Hepatocyte (in vitro differentiated cells): ENCODE measurements around the gene ADAM12. TPM values are rescaled to one million over a fixed set of nuclear protein-coding genes. Genes with fewer than 3 reads are reported as not detected.

Experiments used
- DNase-seq: peaks from one replicate; pipeline ENCODE4 v3.0.0-alpha.2; 2016; ENCODE audit warnings: low spot score
- H2AFZ ChIP-seq: fragments of 200-600 bp; sonication (generic); 2 replicates; pipeline ENCODE4 v1.6.0; 2016; ENCODE audit warnings: antibody characterized with exemption, mild to moderate bottlenecking
- H3K27ac ChIP-seq: fragments of 200-600 bp; sonication (generic); 2 replicates; pipeline ENCODE4 v1.5.1; 2016; ENCODE audit warnings: mild to moderate bottlenecking
- H3K27me3 ChIP-seq: fragments of 200-600 bp; sonication (generic); 2 replicates; pipeline ENCODE4 v1.6.1; 2016
- H3K36me3 ChIP-seq: fragments of 200-600 bp; sonication (generic); replicated peaks from 2 replicates; pipeline ENCODE4 v1.5.1; 2016; ENCODE audit warnings: low read depth; ENCODE audit not compliant: insufficient read depth
- H3K4me1 ChIP-seq: fragments of 200-600 bp; sonication (generic); 2 replicates; pipeline ENCODE4 v1.5.1; 2016; ENCODE audit warnings: mild to moderate bottlenecking, moderate library complexity; ENCODE audit not compliant: insufficient read depth
- H3K4me2 ChIP-seq: fragments of 200-600 bp; sonication (generic); 2 replicates; pipeline ENCODE4 v1.6.0; 2016
- H3K4me3 ChIP-seq: fragments of 200-600 bp; sonication (generic); 2 replicates; pipeline ENCODE4 v1.5.1; 2016; ENCODE audit warnings: mild to moderate bottlenecking
- H3K79me2 ChIP-seq: fragments of 200-600 bp; sonication (generic); 2 replicates; pipeline ENCODE4 v1.6.0; 2017; ENCODE audit warnings: mild to moderate bottlenecking
- H3K9me2 ChIP-seq: fragments of 200-600 bp; sonication (generic); replicated peaks from 2 replicates; pipeline ENCODE4 v1.6.0; 2017; ENCODE audit warnings: mild to moderate bottlenecking; ENCODE audit not compliant: insufficient read depth
- H3K9me3 ChIP-seq: fragments of 200-600 bp; sonication (generic); 2 replicates; pipeline ENCODE4 v1.5.1; 2016; ENCODE audit warnings: low read depth, mild to moderate bottlenecking
- H4K20me1 ChIP-seq: fragments of 200-600 bp; sonication (generic); 2 replicates; pipeline ENCODE4 v1.6.0; 2016; ENCODE audit warnings: mild to moderate bottlenecking; ENCODE audit not compliant: insufficient read depth, poor library complexity, severe bottlenecking
- CTCF ChIP-seq: fragments of 200-600 bp; sonication (generic); IDR thresholded peaks from 2 replicates; pipeline ENCODE4 v1.5.1; 2016; ENCODE audit warnings: antibody characterized with exemption, mild to moderate bottlenecking; ENCODE audit not compliant: poor library complexity
- EZH2 ChIP-seq: fragments of 200-600 bp; sonication (generic); IDR thresholded peaks from 2 replicates; pipeline ENCODE4 v1.6.1; 2016; ENCODE audit warnings: antibody characterized with exemption, mild to moderate bottlenecking, borderline replicate concordance
- EZH2phosphoT487 ChIP-seq: fragments of 200-600 bp; sonication (generic); IDR thresholded peaks from one replicate; pipeline ENCODE4 v1.6.1; 2018; ENCODE audit warnings: antibody characterized with exemption, mild to moderate bottlenecking, low read depth, moderate library complexity; ENCODE audit not compliant: unreplicated experiment, severe bottlenecking
- WGBS: methylation state at CpG from one replicate; pipeline ENCODE4 v1.1.6; 2016; ENCODE audit warnings: low lambda C conversion rate; ENCODE audit errors: missing lambda C conversion rate; 5-methylcytosine and 5-hydroxymethylcytosine counted together
- polyA plus RNA-seq: library from polyadenylated mRNA; unstranded; fragments of >200 nt; fragmentation: Nextera tagmentation; extraction: Ambion mirVana; gene quantifications from 2 replicates; pipeline ENCODE4 v1.2.1, GENCODE V29; 2016
- total RNA-seq: library from RNA; depleted of rRNA; stranded (reverse); fragments of >200 nt; gene quantifications from 2 replicates; pipeline ENCODE4 v1.2.3, GENCODE V29; 2014

ADAM12 gene
- total and polyA plus RNA-seq, 2 experiments from 2014 or later: 4.9 to 11.3 TPM

DNA sequence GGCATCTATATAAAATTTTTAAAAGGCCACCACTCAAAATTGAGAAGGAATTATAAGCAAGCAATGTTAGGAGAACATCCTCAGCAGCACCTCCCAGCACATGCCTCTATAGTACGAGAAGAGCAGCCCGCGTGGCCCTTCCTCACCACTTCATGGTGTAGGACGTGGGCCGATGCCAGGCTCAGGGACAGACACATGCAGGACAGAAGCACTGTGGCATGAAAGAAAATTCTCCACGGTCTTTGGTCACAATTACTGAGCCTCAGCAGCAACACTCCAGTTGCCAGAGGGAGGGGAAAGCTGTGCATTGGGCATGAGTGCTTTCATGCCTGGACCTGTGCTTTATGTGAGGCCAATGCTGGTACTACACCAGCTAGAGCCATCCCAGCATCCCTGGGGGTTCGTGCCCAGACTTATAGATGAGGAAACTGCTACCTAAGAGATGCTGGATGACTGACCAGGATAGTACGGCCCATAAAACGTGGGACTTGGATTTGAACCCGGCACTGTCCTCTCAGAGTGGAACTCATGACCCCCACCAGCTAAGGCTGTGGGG lies 164.7 kb downstream of the ADAM12 start:
- Histone ChIP-seq H3K27me3 (no peaks in the 10 kb centered on the region), H3K4me3 (no peak overlapping the region), H3K27ac (no peak overlapping the region), H3K36me3 (no peaks in the 10 kb centered on the region), H3K9me2 (no peaks in the 10 kb centered on the region), H2AFZ (no peak overlapping the region), H3K4me2 (no peak overlapping the region), H3K79me2 (no peaks in the 10 kb centered on the region), H3K4me1 (no peaks in the 10 kb centered on the region), H3K9me3 (no peaks in the 10 kb centered on the region), H4K20me1 (no peaks in the 10 kb centered on the region)
- WGBS: 95% methylated on average over 10 of the region's 10 CpGs
- TF ChIP-seq EZH2phosphoT487 (no peak), CTCF (no peak), EZH2 (no peak)
- no peak for DNase-seq

DNA sequence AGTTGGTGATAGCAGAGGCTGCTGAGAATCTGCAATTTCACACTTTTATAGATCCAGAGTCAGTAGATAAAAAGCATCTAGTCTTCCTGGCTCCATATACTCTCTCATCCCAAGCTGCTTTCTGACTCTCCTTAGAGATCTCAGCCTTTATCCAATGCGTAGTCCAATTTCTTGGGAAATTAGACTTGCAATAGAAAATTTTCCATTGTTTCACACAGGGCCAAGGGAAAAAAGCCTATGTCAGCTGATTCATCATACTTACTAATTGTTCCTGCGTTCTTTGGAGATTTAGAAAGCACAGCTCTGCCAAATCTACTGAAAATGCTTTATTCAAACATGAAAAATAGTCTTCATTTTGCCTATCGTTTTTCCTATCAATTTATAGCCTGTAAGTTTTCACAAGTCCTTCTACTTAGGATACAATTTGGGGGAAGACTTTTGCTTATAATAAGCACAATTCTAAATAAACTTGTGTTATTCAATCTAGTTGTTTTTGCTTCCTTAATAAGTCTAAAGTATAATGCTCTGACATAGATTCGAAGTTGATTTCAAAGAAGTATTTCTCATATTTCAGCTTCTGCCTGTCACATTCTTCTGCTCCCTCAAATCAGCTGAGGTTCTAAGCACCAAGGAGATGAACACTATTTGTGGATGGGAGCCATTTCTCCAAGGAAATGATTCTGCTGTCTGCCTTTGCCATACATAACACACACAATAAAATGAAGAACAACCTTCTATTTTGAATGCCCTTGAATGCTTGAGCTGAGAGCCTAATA lies 165.4 kb downstream of the ADAM12 start:
- Histone ChIP-seq H2AFZ (no peak overlapping the region), H3K4me2 (no peak overlapping the region)

GRCh38 chr10:126221874-126222273 lies 166.4 kb downstream of the ADAM12 start:
- Histone ChIP-seq H3K36me3 (no peaks in the 10 kb centered on the region), H3K4me2 (no peak overlapping the region), H2AFZ (no peak overlapping the region), H3K4me3 (no peak overlapping the region), H4K20me1 (no peaks in the 10 kb centered on the region), H3K27ac (no peak overlapping the region), H3K79me2 (no peaks in the 10 kb centered on the region), H3K9me3 (no peaks in the 10 kb centered on the region), H3K9me2 (no peaks in the 10 kb centered on the region), H3K4me1 (no peaks in the 10 kb centered on the region), H3K27me3 (no peaks in the 10 kb centered on the region)
- DNase-seq: no peak
- WGBS: 94% methylated on average over 5 of the region's 5 CpGs
- TF ChIP-seq EZH2 (no peak), CTCF (no peak), EZH2phosphoT487 (no peak)

More for the DNA sequence above, 165.4 kb downstream of the ADAM12 start:
- no peaks in the 10 kb centered on the region for H3K9me2 ChIP-seq
- no peaks in the 10 kb centered on the region for H3K27me3 ChIP-seq
- no peak overlapping the region for H3K4me3 ChIP-seq
- no peaks in the 10 kb centered on the region for H3K9me3 ChIP-seq
- no peaks in the 10 kb centered on the region for H3K79me2 ChIP-seq
- no peak for DNase-seq
- H4K20me1 ChIP-seq: no peaks in the 10 kb centered on the region
- 83% methylated on average over 4 of the region's 4 CpGs for WGBS
- no peak overlapping the region for H3K27ac ChIP-seq
- TF ChIP-seq EZH2 (no peak), CTCF (no peak)
- no peaks in the 10 kb centered on the region for H3K36me3 ChIP-seq
- no peaks in the 10 kb centered on the region for H3K4me1 ChIP-seq
